Smooth muscle cell (in vitro differentiated cells): ENCODE data around the gene GUCD1. TPM values are rescaled to one million over a fixed set of nuclear protein-coding genes. Genes with fewer than 3 reads are reported as not detected.

Source experiments
- DNase-seq: peaks from one replicate; lab custom pipeline; 2025; ENCODE audit not compliant: unreplicated experiment; lab: John Stamatoyannopoulos, UW
- H2AFZ ChIP-seq: fragments of 200-600 bp; sonication (generic); 2 replicates; pipeline ENCODE4 v1.6.0; 2016; ENCODE audit warnings: antibody characterized with exemption, low read depth, mild to moderate bottlenecking
- H3F3A ChIP-seq: fragments of 200-600 bp; sonication (generic); 2 replicates; pipeline ENCODE4 v1.6.0; 2017; ENCODE audit warnings: antibody characterized with exemption, low read depth
- H3K27ac ChIP-seq: fragments of 200-600 bp; sonication (generic); 2 replicates; pipeline ENCODE4 v1.5.1; 2016; ENCODE audit warnings: low read depth, mild to moderate bottlenecking
- H3K27me3 ChIP-seq: fragments of 200-600 bp; sonication (generic); 2 replicates; pipeline ENCODE4 v1.6.1; 2016; ENCODE audit warnings: low read depth, mild to moderate bottlenecking
- H3K36me3 ChIP-seq: fragments of 200-600 bp; sonication (generic); 2 replicates; pipeline ENCODE4 v1.5.1; 2016; ENCODE audit warnings: low read depth
- H3K4me1 ChIP-seq: fragments of 200-600 bp; sonication (generic); 2 replicates; pipeline ENCODE4 v1.5.1; 2016; ENCODE audit warnings: low read depth
- H3K4me2 ChIP-seq: fragments of 200-600 bp; sonication (generic); 2 replicates; pipeline ENCODE4 v1.6.0; 2016; ENCODE audit warnings: mild to moderate bottlenecking
- H3K4me3 ChIP-seq: fragments of 200-600 bp; sonication (generic); 2 replicates; pipeline ENCODE4 v1.5.1; 2016; ENCODE audit warnings: mild to moderate bottlenecking
- H3K79me2 ChIP-seq: fragments of 200-600 bp; sonication (generic); 2 replicates; pipeline ENCODE4 v1.6.0; 2016; ENCODE audit warnings: low read depth, mild to moderate bottlenecking
- H3K9ac ChIP-seq: fragments of 200-600 bp; sonication (generic); 2 replicates; pipeline ENCODE4 v1.6.0; 2016; ENCODE audit warnings: low read depth
- H3K9me3 ChIP-seq: fragments of 200-600 bp; sonication (generic); replicated peaks from 2 replicates; pipeline ENCODE4 v1.5.1; 2016; ENCODE audit warnings: low read depth
- H4K20me1 ChIP-seq: fragments of 200-600 bp; sonication (generic); 2 replicates; pipeline ENCODE4 v1.6.0; 2016; ENCODE audit warnings: low read depth
- WGBS: methylation state at CpG from one replicate; pipeline ENCODE4 v1.1.7; 2016; ENCODE audit warnings: low lambda C conversion rate; 5-methylcytosine and 5-hydroxymethylcytosine counted together
- polyA plus RNA-seq: library from polyadenylated mRNA; unstranded; fragments of >200 nt; fragmentation: Nextera tagmentation; extraction: Ambion mirVana; gene quantifications from 2 replicates; pipeline ENCODE4 v1.2.1, GENCODE V29; 2016
- total RNA-seq: library from RNA; depleted of rRNA; stranded (reverse); fragments of >200 nt; gene quantifications from 2 replicates; pipeline ENCODE4 v1.2.3, GENCODE V29; 2014
- TF ChIP-seq, protein P1 (sequence below): fragments of 200-600 bp; sonication (generic); IDR thresholded peaks from 2 replicates; pipeline ENCODE4 v1.5.1; 2017; ENCODE audit warnings: borderline replicate concordance, mild to moderate bottlenecking, antibody characterized with exemption; ENCODE audit not compliant: insufficient read depth, poor library complexity, severe bottlenecking

Gene GUCD1
- total and polyA plus RNA-seq, 2 experiments from 2014 or later = 54.3 to 56.0 TPM

GRCh38 chr22:24506802-24507438, 48.0 kb downstream of the GUCD1 start:
- no peaks in the 10 kb centered on the region for H3K9me3 ChIP-seq
- H3K4me2 ChIP-seq = peak overlapping the region; percentile 12
- peaks cover 13% of the 10 kb centered on the region for H3K4me1 ChIP-seq
- no peak overlapping the region for H2AFZ ChIP-seq
- TF ChIP-seq, protein P1, sequence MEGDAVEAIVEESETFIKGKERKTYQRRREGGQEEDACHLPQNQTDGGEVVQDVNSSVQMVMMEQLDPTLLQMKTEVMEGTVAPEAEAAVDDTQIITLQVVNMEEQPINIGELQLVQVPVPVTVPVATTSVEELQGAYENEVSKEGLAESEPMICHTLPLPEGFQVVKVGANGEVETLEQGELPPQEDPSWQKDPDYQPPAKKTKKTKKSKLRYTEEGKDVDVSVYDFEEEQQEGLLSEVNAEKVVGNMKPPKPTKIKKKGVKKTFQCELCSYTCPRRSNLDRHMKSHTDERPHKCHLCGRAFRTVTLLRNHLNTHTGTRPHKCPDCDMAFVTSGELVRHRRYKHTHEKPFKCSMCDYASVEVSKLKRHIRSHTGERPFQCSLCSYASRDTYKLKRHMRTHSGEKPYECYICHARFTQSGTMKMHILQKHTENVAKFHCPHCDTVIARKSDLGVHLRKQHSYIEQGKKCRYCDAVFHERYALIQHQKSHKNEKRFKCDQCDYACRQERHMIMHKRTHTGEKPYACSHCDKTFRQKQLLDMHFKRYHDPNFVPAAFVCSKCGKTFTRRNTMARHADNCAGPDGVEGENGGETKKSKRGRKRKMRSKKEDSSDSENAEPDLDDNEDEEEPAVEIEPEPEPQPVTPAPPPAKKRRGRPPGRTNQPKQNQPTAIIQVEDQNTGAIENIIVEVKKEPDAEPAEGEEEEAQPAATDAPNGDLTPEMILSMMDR = no peak
- no peak overlapping the region for H3K4me3 ChIP-seq
- no peak overlapping the region for H3K9ac ChIP-seq
- H4K20me1 ChIP-seq = no peaks in the 10 kb centered on the region
- H3F3A ChIP-seq = no peaks in the 10 kb centered on the region
- H3K79me2 ChIP-seq = no peaks in the 10 kb centered on the region
- H3K36me3 ChIP-seq = no peaks in the 10 kb centered on the region
- WGBS = 43% methylated on average over 6 of the region's 6 CpGs
- DNase-seq = no peak
- no peak overlapping the region for H3K27ac ChIP-seq
- peaks cover 8% of the 10 kb centered on the region for H3K27me3 ChIP-seq

- Histone ChIP-seq H4K20me1 (no peaks in the 10 kb centered on the region), H3K27ac (no peak overlapping the region), H3K9ac (no peak overlapping the region), H3K4me2 (no peak overlapping the region), H3K4me1 (peaks cover 6% of the 10 kb centered on the region), H2AFZ (no peak overlapping the region), H3K79me2 (no peaks in the 10 kb centered on the region), H3K4me3 (no peak overlapping the region), H3K27me3 (peaks cover 8% of the 10 kb centered on the region), H3F3A (no peaks in the 10 kb centered on the region), H3K9me3 (no peaks in the 10 kb centered on the region), H3K36me3 (no peaks in the 10 kb centered on the region)
- no peak for DNase-seq
- 90% methylated on average over 3 of the region's 3 CpGs for WGBS
- TF ChIP-seq, protein P1 = no peak
These were observed 49.8 kb downstream of the GUCD1 start for GRCh38 chr22:24504956-24505736.

DNA sequence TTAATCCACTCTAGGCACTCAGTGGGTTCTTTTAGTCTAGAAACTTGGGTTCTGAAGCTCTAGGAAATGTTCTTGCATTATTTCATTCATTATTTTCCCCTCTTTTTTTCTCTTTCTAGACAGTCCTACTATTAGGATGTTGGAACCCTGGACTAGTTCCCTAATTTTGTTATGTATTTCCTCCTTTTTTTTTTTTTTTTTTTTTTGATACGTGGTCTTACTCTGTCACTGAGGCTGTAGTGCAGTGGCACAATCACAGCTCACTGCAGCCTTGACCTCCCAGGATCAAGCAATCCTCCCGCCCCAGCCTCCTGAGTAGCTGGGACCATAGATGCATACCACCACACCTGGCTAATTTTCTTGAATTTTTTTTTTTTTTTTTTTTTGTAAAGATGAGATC, 50.4 kb downstream of the GUCD1 start:
- Histone ChIP-seq H3K4me2 (no peak overlapping the region), H3K36me3 (no peaks in the 10 kb centered on the region), H4K20me1 (no peaks in the 10 kb centered on the region), H3K9ac (no peak overlapping the region), H2AFZ (no peak overlapping the region), H3K4me1 (peaks cover 6% of the 10 kb centered on the region), H3K4me3 (no peak overlapping the region), H3K9me3 (no peaks in the 10 kb centered on the region), H3K79me2 (no peaks in the 10 kb centered on the region), H3K27ac (no peak overlapping the region), H3F3A (no peaks in the 10 kb centered on the region), H3K27me3 (peaks cover 7% of the 10 kb centered on the region)
- WGBS = 100% methylated on average over 2 of the region's 2 CpGs
- TF ChIP-seq, protein P1 = no peak
- DNase-seq = no peak
